KMS-11 (cell line): ENCODE results near the gene AK1.

Experiments used
- H2AFZ ChIP-seq: fragments of 200-600 bp; sonication (generic); 2 replicates; pipeline ENCODE4 v1.6.1; 2016; ENCODE audit warnings: antibody characterized with exemption, mixed run types, low read depth
- H3K27ac ChIP-seq: fragments of 200-600 bp; sonication (generic); 2 replicates; pipeline ENCODE4 v1.6.1; 2016; ENCODE audit warnings: mild to moderate bottlenecking, mixed run types
- H3K27me3 ChIP-seq: fragments of 200-600 bp; sonication (generic); 2 replicates; pipeline ENCODE4 v1.6.1; 2017; ENCODE audit warnings: mild to moderate bottlenecking, low read depth, mixed run types, moderate library complexity; ENCODE audit not compliant: insufficient read depth
- H3K36me3 ChIP-seq: fragments of 200-600 bp; sonication (generic); 2 replicates; pipeline ENCODE4 v1.6.1; 2017; ENCODE audit warnings: mild to moderate bottlenecking, mixed run types; ENCODE audit not compliant: insufficient read depth
- H3K4me1 ChIP-seq: fragments of 200-600 bp; sonication (generic); 2 replicates; pipeline ENCODE4 v1.6.1; 2016; ENCODE audit warnings: mild to moderate bottlenecking, low read depth, mixed run types; ENCODE audit not compliant: poor library complexity, severe bottlenecking
- H3K4me2 ChIP-seq: fragments of 200-600 bp; sonication (generic); 2 replicates; pipeline ENCODE4 v1.7.0; 2016; ENCODE audit warnings: mild to moderate bottlenecking, mixed run types
- H3K4me3 ChIP-seq: fragments of 200-600 bp; sonication (generic); IDR thresholded peaks from 2 replicates; pipeline ENCODE4 v1.6.1; 2017; ENCODE audit warnings: low read depth, low read length, mixed read lengths; ENCODE audit not compliant: insufficient read depth
- H3K79me2 ChIP-seq: fragments of 200-600 bp; sonication (generic); 2 replicates; pipeline ENCODE4 v1.6.1; 2016; ENCODE audit warnings: low read depth, mixed run types; ENCODE audit not compliant: insufficient read depth
- H3K9ac ChIP-seq: fragments of 200-600 bp; sonication (generic); 2 replicates; pipeline ENCODE4 v1.6.1; 2016; ENCODE audit warnings: mild to moderate bottlenecking, mixed run types
- H4K20me1 ChIP-seq: fragments of 200-600 bp; sonication (generic); 2 replicates; pipeline ENCODE4 v1.6.1; 2016; ENCODE audit warnings: mild to moderate bottlenecking, mixed run types; ENCODE audit not compliant: insufficient read depth
- CTCF ChIP-seq: fragments of 200-600 bp; sonication (generic); conservative IDR thresholded peaks from 2 replicates; pipeline ENCODE4 v1.6.1; 2017; ENCODE audit warnings: low read depth, mild to moderate bottlenecking, antibody characterized with exemption, low read length, moderate library complexity, mixed read lengths

The AK1 gene

GRCh38 chr9:127853312-127854183 lies 23.9 kb downstream of the AK1 start:
- no peak overlapping the region for H3K4me2 ChIP-seq
- H3K79me2 ChIP-seq: no peaks in the 10 kb centered on the region
- no peak for TF ChIP-seq CTCF
- no peak overlapping the region for H2AFZ ChIP-seq
- no peaks in the 10 kb centered on the region for H3K27me3 ChIP-seq
- H3K4me1 ChIP-seq: no peaks in the 10 kb centered on the region
- H3K4me3 ChIP-seq: no peak overlapping the region
- no peaks in the 10 kb centered on the region for H4K20me1 ChIP-seq
- no peak overlapping the region for H3K9ac ChIP-seq
- no peaks in the 10 kb centered on the region for H3K36me3 ChIP-seq
- H3K27ac ChIP-seq: no peak overlapping the region

GRCh38 chr9:127852829-127853228 lies 24.6 kb downstream of the AK1 start:
- H3K4me3 ChIP-seq: no peak overlapping the region
- no peak for TF ChIP-seq CTCF
- no peaks in the 10 kb centered on the region for H3K27me3 ChIP-seq
- H3K4me1 ChIP-seq: no peaks in the 10 kb centered on the region
- H3K9ac ChIP-seq: no peak overlapping the region
- no peak overlapping the region for H3K4me2 ChIP-seq
- H3K79me2 ChIP-seq: no peaks in the 10 kb centered on the region
- no peak overlapping the region for H3K27ac ChIP-seq
- H2AFZ ChIP-seq: no peak overlapping the region
- H4K20me1 ChIP-seq: no peaks in the 10 kb centered on the region
- H3K36me3 ChIP-seq: no peaks in the 10 kb centered on the region

- H2AFZ ChIP-seq: no peak overlapping the region
- no peaks in the 10 kb centered on the region for H3K79me2 ChIP-seq
- H3K27ac ChIP-seq: no peak overlapping the region
- no peak overlapping the region for H3K9ac ChIP-seq
- no peaks in the 10 kb centered on the region for H4K20me1 ChIP-seq
- no peak overlapping the region for H3K4me3 ChIP-seq
- no peak for TF ChIP-seq CTCF
- H3K4me1 ChIP-seq: no peaks in the 10 kb centered on the region
- H3K27me3 ChIP-seq: no peaks in the 10 kb centered on the region
- H3K36me3 ChIP-seq: no peaks in the 10 kb centered on the region
- no peak overlapping the region for H3K4me2 ChIP-seq
These were observed 27.1 kb downstream of the AK1 start for GRCh38 chr9:127850286-127850830.

GRCh38 chr9:127848756-127849504 lies 28.5 kb downstream of the AK1 start:
- H3K36me3 ChIP-seq: no peaks in the 10 kb centered on the region
- no peaks in the 10 kb centered on the region for H3K4me1 ChIP-seq
- H2AFZ ChIP-seq: no peak overlapping the region
- H3K27ac ChIP-seq: no peak overlapping the region
- H3K9ac ChIP-seq: no peak overlapping the region
- no peaks in the 10 kb centered on the region for H3K79me2 ChIP-seq
- H3K4me2 ChIP-seq: no peak overlapping the region
- no peak overlapping the region for H3K4me3 ChIP-seq
- no peaks in the 10 kb centered on the region for H4K20me1 ChIP-seq
- H3K27me3 ChIP-seq: no peaks in the 10 kb centered on the region
- TF ChIP-seq CTCF: no peak
